Fibroblast of lung (primary cell): ENCODE data around the gene MIA2. TPM values are rescaled to one million over a fixed set of nuclear protein-coding genes. Genes with fewer than 3 reads are reported as not detected.

Experiments used
- DNase-seq, 2 donors: peaks; one replicate each; pipeline versions ENCODE4 v3.0.0 to v3.0.0-alpha.2; 2010; ENCODE audit warnings: low read depth in 2 of 2
- H2AFZ ChIP-seq: 2 replicates; pipeline ENCODE4 v1.5.1; 2012; ENCODE audit warnings: low read length, control low read depth, inconsistent platforms
- H3K27ac ChIP-seq: 2 replicates; pipeline ENCODE4 v1.5.1; 2011; ENCODE audit warnings: low read length, control low read depth; ENCODE audit not compliant: insufficient read depth
- H3K27me3 ChIP-seq: 2 replicates; pipeline ENCODE4 v1.5.1; 2011; ENCODE audit warnings: mild to moderate bottlenecking, low read length; ENCODE audit not compliant: control insufficient read depth, insufficient read depth
- H3K36me3 ChIP-seq: 2 replicates; pipeline ENCODE4 v1.5.1; 2011; ENCODE audit warnings: low read length; ENCODE audit not compliant: control insufficient read depth, insufficient read depth
- H3K4me1 ChIP-seq: 2 replicates; pipeline ENCODE4 v1.5.1; 2011; ENCODE audit warnings: low read length; ENCODE audit not compliant: control insufficient read depth, insufficient read depth; ENCODE audit errors: extremely low read depth
- H3K4me2 ChIP-seq: 2 replicates; pipeline ENCODE4 v1.5.1; 2011; ENCODE audit warnings: low read length, control low read depth; ENCODE audit not compliant: insufficient read depth; ENCODE audit errors: extremely low read depth
- H3K4me3 ChIP-seq, 4 experiments: fragments of 200-600 bp in 1 of 4; sonication (generic) in 1 of 4; replicated peaks in 1 of 4; 2 replicates each; pipeline ENCODE4 v1.5.1; 2011 to 2016; ENCODE audit warnings: low read length in 4 of 4, low read depth in 3 of 4, mild to moderate bottlenecking in 3 of 4, control low read depth in 2 of 4, inconsistent platforms in 1 of 4, mixed read lengths in 1 of 4; ENCODE audit not compliant: insufficient read depth in 1 of 4; ENCODE audit errors: control extremely low read depth in 1 of 4
- H3K79me2 ChIP-seq: 2 replicates; pipeline ENCODE4 v1.5.1; 2012; ENCODE audit warnings: mild to moderate bottlenecking, low read length, inconsistent platforms; ENCODE audit not compliant: control insufficient read depth, insufficient read depth
- H3K9ac ChIP-seq: 2 replicates; pipeline ENCODE4 v1.5.1; 2011; ENCODE audit warnings: mild to moderate bottlenecking, low read length, control low read depth; ENCODE audit not compliant: insufficient read depth
- H3K9me3 ChIP-seq: 2 replicates; pipeline ENCODE4 v1.5.1; 2012; ENCODE audit warnings: low read depth, low read length; ENCODE audit not compliant: control insufficient read depth, insufficient read depth
- H4K20me1 ChIP-seq: 2 replicates; pipeline ENCODE4 v1.5.1; 2011; ENCODE audit warnings: low read length; ENCODE audit not compliant: control insufficient read depth, insufficient read depth; ENCODE audit errors: extremely low read depth
- CTCF ChIP-seq, 2 donors: IDR thresholded peaks in 1 of 2; conservative IDR thresholded peaks in 1 of 2; 1 replicate in 1 of 2; 2 replicates in 1 of 2; pipeline ENCODE4 v1.5.1; 2011 to 2012; ENCODE audit warnings: low read length in 2 of 2, control low read depth in 1 of 2, inconsistent platforms in 1 of 2, low read depth in 1 of 2, mild to moderate bottlenecking in 1 of 2
- EZH2 ChIP-seq: IDR thresholded peaks from 2 replicates; pipeline ENCODE4 v1.5.1; 2012; ENCODE audit warnings: low read length, control low read depth, mild to moderate bottlenecking; ENCODE audit errors: missing control alignments
- polyA plus RNA-seq, 2 donors: library from polyadenylated mRNA; depleted of rRNA in 1 of 2; stranded (reverse) in 1 of 2; unstranded in 1 of 2; fragments of >200 nt; gene quantifications; 2 replicates each; pipeline ENCODE4 v1.2.1, GENCODE V29; 2011 to 2012; ENCODE audit warnings: missing spikeins in 1 of 2
- total RNA-seq: library from RNA; depleted of rRNA; stranded (reverse); fragments of >200 nt; gene quantifications from 2 replicates; pipeline ENCODE4 v1.2.1, GENCODE V29; 2014

The MIA2 gene
- total and polyA plus RNA-seq, 2 donors (not counting 1 experiment from before 2014, with no cell fraction given), result 9.7 to 15.0 TPM

GRCh38 chr14:39302124-39302810 is 68.6 kb downstream of the MIA2 start:
- TF ChIP-seq CTCF (conservative IDR thresholded peaks at IDR 0.05 in 1 of 2, IDR thresholded peaks at IDR 0.05 in 1 of 2; ENCODE audit: low read depth in 1 of 2, low read length in 2 of 2) (no peak), EZH2 (no peak)
- Histone ChIP-seq H2AFZ (no peak overlapping the region), H3K27me3 (no peaks in the 10 kb centered on the region), H3K9ac (no peak overlapping the region), H3K4me3 (no peak overlapping the region), H3K9me3 (no peaks in the 10 kb centered on the region), H4K20me1 (no peaks in the 10 kb centered on the region), H3K79me2 (no peaks in the 10 kb centered on the region), H3K27ac (no peak overlapping the region), H3K4me2 (no peak overlapping the region), H3K36me3 (no peaks in the 10 kb centered on the region), H3K4me1 (no peaks in the 10 kb centered on the region)
- peak in 1 of 2 donors; percentile 25 for DNase-seq

GRCh38 chr14:39303115-39303514 is 69.4 kb downstream of the MIA2 start:
- peak in 1 of 2 donors; percentile 10 for DNase-seq
- H3K9ac ChIP-seq, result no peak overlapping the region

GRCh38 chr14:39307815-39308214 is 74.1 kb downstream of the MIA2 start:
- no peak overlapping the region for H3K9ac ChIP-seq
- H3K4me1 ChIP-seq, result no peaks in the 10 kb centered on the region
- no peak for DNase-seq
- TF ChIP-seq EZH2, result no peak
- no peak for TF ChIP-seq CTCF (conservative IDR thresholded peaks at IDR 0.05 in 1 of 2, IDR thresholded peaks at IDR 0.05 in 1 of 2; ENCODE audit: low read depth in 1 of 2, low read length in 2 of 2)
- H4K20me1 ChIP-seq, result no peaks in the 10 kb centered on the region
- H3K4me3 ChIP-seq, result no peak overlapping the region
- no peak overlapping the region for H3K4me2 ChIP-seq
- H3K79me2 ChIP-seq, result no peaks in the 10 kb centered on the region
- no peak overlapping the region for H3K27ac ChIP-seq
- no peaks in the 10 kb centered on the region for H3K27me3 ChIP-seq
- H3K9me3 ChIP-seq, result no peaks in the 10 kb centered on the region
- no peaks in the 10 kb centered on the region for H3K36me3 ChIP-seq
- no peak overlapping the region for H2AFZ ChIP-seq

More at GRCh38 chr14:39303115-39303514, 69.4 kb downstream of the MIA2 start:
- Histone ChIP-seq H2AFZ (no peak overlapping the region), H3K4me1 (no peaks in the 10 kb centered on the region), H3K27me3 (no peaks in the 10 kb centered on the region), H4K20me1 (no peaks in the 10 kb centered on the region), H3K9me3 (no peaks in the 10 kb centered on the region), H3K4me3 (no peak overlapping the region), H3K27ac (no peak overlapping the region), H3K79me2 (no peaks in the 10 kb centered on the region), H3K36me3 (no peaks in the 10 kb centered on the region), H3K4me2 (no peak overlapping the region)
- TF ChIP-seq EZH2 (no peak), CTCF (conservative IDR thresholded peaks at IDR 0.05 in 1 of 2, IDR thresholded peaks at IDR 0.05 in 1 of 2; ENCODE audit: low read depth in 1 of 2, low read length in 2 of 2) (no peak)
